ENCODE measurements around the gene POMT1.

GRCh38 chr9:131545786-131546335 is 43.1 kb downstream of the POMT1 start:
- TF ChIP-seq CTCF (IDR thresholded peaks at IDR 0.05 in 4 of 5, conservative IDR thresholded peaks at IDR 0.05 in 1 of 5), result no peak
- no peak for TF ChIP-seq POLR2A (IDR thresholded peaks at IDR 0.05)
